Panc1 (cell line): ENCODE data around the gene PET100. TPM values are rescaled to one million over a fixed set of nuclear protein-coding genes. Genes with fewer than 3 reads are reported as not detected.

ENCODE experiments used
- ATAC-seq: fragments of 200-7000 bp; cut with Tn5 transposase; 2 replicates; pipeline ENCODE4 v1.9.1; 2020; ENCODE audit warnings: mild to moderate bottlenecking, moderate library complexity
- BruUV-seq: library from RNA; stranded (reverse); fragments of 400-500 nt; replicated peaks from 2 replicates; lab custom pipeline; 2021; lab: Mats Ljungman, UMichigan
- CTCF ChIA-PET: fragments of 300-600 bp; sonication (Branson Sonifier 250); formaldehyde crosslinking; loops from one replicate; lab custom pipeline; 2022; ENCODE audit warnings: antibody characterized with exemption; lab: Charles Lee
- POLR2A ChIA-PET: fragments of 300-600 bp; sonication (Branson Sonifier 250); formaldehyde crosslinking; loops from one replicate; lab custom pipeline; 2022; ENCODE audit warnings: antibody characterized with exemption; lab: Charles Lee
- DNase-seq: peaks from one replicate; pipeline ENCODE4 v3.0.0-alpha.2; 2010; ENCODE audit warnings: low read depth, low spot score
- H3K27ac ChIP-seq: 2 replicates; pipeline ENCODE4 v1.5.1; 2011; ENCODE audit warnings: mild to moderate bottlenecking, low read length, inconsistent platforms
- H3K27me3 ChIP-seq: fragments of 200-500 bp; sonication (Bioruptor generic); 2 replicates; pipeline ENCODE4 v1.6.0; 2014; ENCODE audit warnings: low read length, inconsistent platforms; ENCODE audit not compliant: control insufficient read depth, insufficient read depth
- H3K36me3 ChIP-seq: fragments of 200-500 bp; sonication (Bioruptor generic); 2 replicates; pipeline ENCODE4 v1.5.1; 2014; ENCODE audit warnings: inconsistent platforms, mild to moderate bottlenecking, low read length, moderate library complexity; ENCODE audit not compliant: control insufficient read depth, insufficient read depth
- H3K4me1 ChIP-seq: 2 replicates; pipeline ENCODE4 v1.5.1; 2011; ENCODE audit warnings: inconsistent platforms, mild to moderate bottlenecking, low read length, moderate library complexity; ENCODE audit not compliant: control insufficient read depth, insufficient read depth
- H3K4me3 ChIP-seq, 2 experiments: 2 replicates each; pipeline ENCODE4 v1.5.1; 2011 to 2012; ENCODE audit warnings: low read depth in 2 of 2, low read length in 2 of 2, mild to moderate bottlenecking in 2 of 2, inconsistent platforms in 1 of 2, moderate library complexity in 1 of 2
- H3K9me3 ChIP-seq: fragments of 200-500 bp; sonication (Bioruptor generic); 2 replicates; pipeline ENCODE4 v1.5.1; 2014; ENCODE audit warnings: low read depth, mild to moderate bottlenecking, inconsistent platforms, low read length, moderate library complexity; ENCODE audit not compliant: control insufficient read depth, insufficient read depth
- POLR2AphosphoS5 ChIP-seq: IDR thresholded peaks from 2 replicates; pipeline ENCODE4 v1.6.1; 2012; ENCODE audit warnings: mild to moderate bottlenecking, low read depth, low read length, moderate library complexity
- SIN3A ChIP-seq: IDR thresholded peaks from 2 replicates; pipeline ENCODE4 v1.6.1; 2012; ENCODE audit warnings: low read depth, mild to moderate bottlenecking, low read length, moderate library complexity, borderline replicate concordance; ENCODE audit not compliant: insufficient read depth
- TCF7L2 ChIP-seq: IDR thresholded peaks from 2 replicates; pipeline ENCODE4 v1.6.1; 2011; ENCODE audit warnings: mild to moderate bottlenecking, low read depth, low read length, inconsistent platforms
- in situ Hi-C: cut with HindIII; loops from 2 replicates; pipeline ENCODE4 v1.10.0; 2016; ENCODE audit warnings: low sequenced_read_pairs, low pct_unique_long_range_greater_than_20kb
- intact Hi-C: fragments of 100-400 bp; cut with micrococcal nuclease; formaldehyde crosslinking; loops from one replicate; pipeline ENCODE4 v1.10.0; 2022; ENCODE audit not compliant: unreplicated experiment
- total RNA-seq: library from RNA; stranded (reverse); gene quantifications from one replicate; pipeline ENCODE4 v1.2.1, GENCODE V29; 2021; ENCODE audit not compliant: unreplicated experiment
- TF ChIP-seq, protein P1 (sequence below): fragments of 450-650 bp; IDR thresholded peaks from 2 replicates; pipeline ENCODE4 v1.5.1; 2017; ENCODE audit warnings: mild to moderate bottlenecking
- TF ChIP-seq, protein P2 (sequence below), 2 experiments: IDR thresholded peaks; 2 replicates each; pipeline ENCODE4 v1.6.1; 2011 to 2012; ENCODE audit warnings: low read depth in 2 of 2, control low read depth in 1 of 2, low read length in 1 of 2, mild to moderate bottlenecking in 1 of 2, moderate library complexity in 1 of 2; ENCODE audit not compliant: insufficient read depth in 1 of 2

The PET100 gene
- total RNA-seq, 1 experiment from 2014 or later: 109 TPM

DNA sequence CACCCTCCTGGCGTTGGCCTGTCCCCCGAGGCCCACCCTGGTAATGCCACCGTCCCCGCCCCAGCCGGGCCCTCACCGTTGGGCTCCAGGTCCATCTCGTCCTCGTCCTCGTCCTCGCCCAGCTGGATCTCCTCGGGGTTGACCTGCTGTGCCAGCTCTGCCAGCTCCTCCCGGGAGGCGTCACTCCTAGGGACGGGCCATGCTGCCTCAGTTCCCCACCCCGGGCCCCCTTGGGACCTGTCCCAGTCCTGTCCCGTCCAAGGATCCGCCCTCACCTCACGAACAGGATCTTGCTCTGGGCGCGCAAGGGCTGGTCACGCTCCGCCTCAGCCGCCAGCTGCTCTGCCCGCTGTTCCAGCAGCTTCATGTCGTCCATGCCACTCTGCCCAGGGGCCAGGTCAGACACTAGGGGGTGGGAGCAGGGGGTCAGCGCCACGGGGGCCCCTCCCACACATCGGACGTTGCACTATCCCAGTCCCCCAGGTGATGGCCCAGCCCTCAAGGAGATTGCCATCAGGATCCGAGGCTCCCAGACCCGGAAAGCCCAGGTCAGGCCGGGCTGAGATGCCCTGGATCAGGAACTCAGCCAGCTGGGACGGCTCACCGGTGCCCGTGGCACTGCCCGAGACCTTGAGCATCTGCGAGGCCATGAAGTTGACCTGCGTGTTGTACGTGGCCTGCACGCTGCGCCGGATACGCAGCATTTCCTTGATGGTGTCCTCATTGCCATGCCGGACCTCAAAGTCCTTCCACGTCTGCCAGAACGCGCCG lies 9.7 kb upstream of the PET100 start:
- DNase-seq (no peak), ATAC-seq (no peak)
- Histone ChIP-seq H3K4me3 (no peak overlapping the region), H3K27ac (no peak overlapping the region), H3K36me3 (no peaks in the 10 kb centered on the region), H3K4me1 (no peaks in the 10 kb centered on the region), H3K9me3 (no peaks in the 10 kb centered on the region), H3K27me3 (no peaks in the 10 kb centered on the region)
- in situ Hi-C loops (no loop called here), intact Hi-C loops (no loop called here)
- ChIA-PET CTCF (no interaction called here), POLR2A (no interaction called here)
- TF ChIP-seq POLR2AphosphoS5: no peak
- TF ChIP-seq, protein P1, sequence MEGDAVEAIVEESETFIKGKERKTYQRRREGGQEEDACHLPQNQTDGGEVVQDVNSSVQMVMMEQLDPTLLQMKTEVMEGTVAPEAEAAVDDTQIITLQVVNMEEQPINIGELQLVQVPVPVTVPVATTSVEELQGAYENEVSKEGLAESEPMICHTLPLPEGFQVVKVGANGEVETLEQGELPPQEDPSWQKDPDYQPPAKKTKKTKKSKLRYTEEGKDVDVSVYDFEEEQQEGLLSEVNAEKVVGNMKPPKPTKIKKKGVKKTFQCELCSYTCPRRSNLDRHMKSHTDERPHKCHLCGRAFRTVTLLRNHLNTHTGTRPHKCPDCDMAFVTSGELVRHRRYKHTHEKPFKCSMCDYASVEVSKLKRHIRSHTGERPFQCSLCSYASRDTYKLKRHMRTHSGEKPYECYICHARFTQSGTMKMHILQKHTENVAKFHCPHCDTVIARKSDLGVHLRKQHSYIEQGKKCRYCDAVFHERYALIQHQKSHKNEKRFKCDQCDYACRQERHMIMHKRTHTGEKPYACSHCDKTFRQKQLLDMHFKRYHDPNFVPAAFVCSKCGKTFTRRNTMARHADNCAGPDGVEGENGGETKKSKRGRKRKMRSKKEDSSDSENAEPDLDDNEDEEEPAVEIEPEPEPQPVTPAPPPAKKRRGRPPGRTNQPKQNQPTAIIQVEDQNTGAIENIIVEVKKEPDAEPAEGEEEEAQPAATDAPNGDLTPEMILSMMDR: no peak
- TF ChIP-seq TCF7L2: no peak
- TF ChIP-seq, protein P2, sequence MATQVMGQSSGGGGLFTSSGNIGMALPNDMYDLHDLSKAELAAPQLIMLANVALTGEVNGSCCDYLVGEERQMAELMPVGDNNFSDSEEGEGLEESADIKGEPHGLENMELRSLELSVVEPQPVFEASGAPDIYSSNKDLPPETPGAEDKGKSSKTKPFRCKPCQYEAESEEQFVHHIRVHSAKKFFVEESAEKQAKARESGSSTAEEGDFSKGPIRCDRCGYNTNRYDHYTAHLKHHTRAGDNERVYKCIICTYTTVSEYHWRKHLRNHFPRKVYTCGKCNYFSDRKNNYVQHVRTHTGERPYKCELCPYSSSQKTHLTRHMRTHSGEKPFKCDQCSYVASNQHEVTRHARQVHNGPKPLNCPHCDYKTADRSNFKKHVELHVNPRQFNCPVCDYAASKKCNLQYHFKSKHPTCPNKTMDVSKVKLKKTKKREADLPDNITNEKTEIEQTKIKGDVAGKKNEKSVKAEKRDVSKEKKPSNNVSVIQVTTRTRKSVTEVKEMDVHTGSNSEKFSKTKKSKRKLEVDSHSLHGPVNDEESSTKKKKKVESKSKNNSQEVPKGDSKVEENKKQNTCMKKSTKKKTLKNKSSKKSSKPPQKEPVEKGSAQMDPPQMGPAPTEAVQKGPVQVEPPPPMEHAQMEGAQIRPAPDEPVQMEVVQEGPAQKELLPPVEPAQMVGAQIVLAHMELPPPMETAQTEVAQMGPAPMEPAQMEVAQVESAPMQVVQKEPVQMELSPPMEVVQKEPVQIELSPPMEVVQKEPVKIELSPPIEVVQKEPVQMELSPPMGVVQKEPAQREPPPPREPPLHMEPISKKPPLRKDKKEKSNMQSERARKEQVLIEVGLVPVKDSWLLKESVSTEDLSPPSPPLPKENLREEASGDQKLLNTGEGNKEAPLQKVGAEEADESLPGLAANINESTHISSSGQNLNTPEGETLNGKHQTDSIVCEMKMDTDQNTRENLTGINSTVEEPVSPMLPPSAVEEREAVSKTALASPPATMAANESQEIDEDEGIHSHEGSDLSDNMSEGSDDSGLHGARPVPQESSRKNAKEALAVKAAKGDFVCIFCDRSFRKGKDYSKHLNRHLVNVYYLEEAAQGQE (IDR thresholded peaks at IDR 0.05; ENCODE audit: insufficient read depth in 1 of 2, low read depth in 2 of 2, low read length in 1 of 2): no peak
- no peak for TF ChIP-seq SIN3A
- BruUV-seq: no TSS peak

DNA sequence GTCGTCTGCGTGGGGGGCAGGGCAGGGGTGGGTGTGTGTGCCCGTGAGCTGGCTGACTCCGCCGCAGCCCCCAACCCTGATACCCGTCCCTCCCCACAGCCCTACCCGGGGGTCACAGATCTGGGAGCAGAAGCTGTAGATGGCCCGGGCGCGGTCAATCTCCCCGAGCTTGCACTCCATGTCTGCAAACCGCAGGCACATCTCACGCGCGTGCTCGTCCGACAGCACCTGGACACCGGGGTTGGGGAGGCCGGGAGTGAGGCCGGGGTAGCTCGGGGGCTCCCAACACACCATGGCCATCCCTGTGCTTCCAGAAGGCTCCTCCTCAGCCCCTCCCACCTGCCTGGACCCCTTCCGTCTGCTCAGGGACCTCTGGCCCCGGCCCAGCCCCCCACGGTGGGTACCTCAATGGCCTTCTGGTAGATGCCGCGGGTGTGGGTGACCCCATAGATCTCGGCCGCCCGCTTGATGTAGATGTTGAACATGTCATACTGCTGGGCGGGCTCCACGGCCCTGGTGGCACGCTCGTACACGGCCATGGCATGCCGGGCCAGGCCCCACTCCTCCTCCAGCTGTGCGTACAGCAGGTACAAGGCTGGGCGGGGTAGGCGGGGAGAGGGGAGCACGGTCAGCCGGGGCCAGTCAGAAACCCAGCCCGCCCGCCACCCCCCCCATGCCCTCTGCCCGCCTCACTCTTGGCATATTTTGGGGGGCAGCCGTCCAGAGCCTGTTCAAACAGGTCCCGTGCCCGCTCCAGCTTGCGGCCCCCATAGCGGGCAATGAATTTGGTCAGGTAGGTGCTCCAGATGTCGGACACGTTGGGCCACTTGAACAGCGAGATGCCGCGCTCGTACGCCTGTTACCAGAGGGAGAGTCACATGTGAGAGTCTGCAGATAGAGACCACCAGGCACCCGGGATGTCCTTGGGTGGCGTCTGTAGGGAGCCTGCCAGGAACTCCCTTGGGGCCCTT lies 8.9 kb upstream of the PET100 start:
- Histone ChIP-seq H3K27ac (no peak overlapping the region), H3K4me1 (no peaks in the 10 kb centered on the region), H3K36me3 (no peaks in the 10 kb centered on the region), H3K27me3 (no peaks in the 10 kb centered on the region), H3K9me3 (no peaks in the 10 kb centered on the region), H3K4me3 (no peak overlapping the region)
- ChIA-PET POLR2A (no interaction called here), CTCF (no interaction called here)
- intact Hi-C loops (no loop called here), in situ Hi-C loops (no loop called here)
- no peak for TF ChIP-seq POLR2AphosphoS5
- TF ChIP-seq SIN3A: no peak
- no peak for TF ChIP-seq TCF7L2
- TF ChIP-seq, protein P1: no peak
- TF ChIP-seq, protein P2 (IDR thresholded peaks at IDR 0.05; ENCODE audit: insufficient read depth in 1 of 2, low read depth in 2 of 2, low read length in 1 of 2): no peak
- ATAC-seq: no peak
- no TSS peak for BruUV-seq
- DNase-seq: no peak
